HepG2 (cell line): ENCODE data around the gene KDM5B. TPM values are rescaled to one million over a fixed set of nuclear protein-coding genes. Genes with fewer than 3 reads are reported as not detected.

Experiments
- ATAC-seq: fragments of 200-7000 bp; cut with Tn5 transposase; 3 replicates; pipeline ENCODE4 v1.9.1; 2020; ENCODE audit warnings: mild to moderate bottlenecking, moderate library complexity
- BruUV-seq: library from RNA; stranded (reverse); fragments of 400-500 nt; replicated peaks from 2 replicates; lab custom pipeline; 2021; lab: Mats Ljungman, UMichigan
- CTCF ChIA-PET: fragments of 300-600 bp; formaldehyde crosslinking; extraction: SDS; loops from one replicate; lab custom pipeline; 2021; ENCODE audit warnings: low total read pairs, inconsistent platforms, low intra/inter-chr PET ratio; lab: Yijun Ruan, JAX
- POLR2A ChIA-PET: fragments of 350-600 bp; sonication (Branson Sonifier 250); formaldehyde crosslinking; loops from one replicate; lab custom pipeline; 2020; ENCODE audit warnings: antibody characterized with exemption, inconsistent platforms; lab: Yijun Ruan, JAX
- DNase-seq: peaks from one replicate; pipeline ENCODE4 v3.0.0-alpha.2; 2015; ENCODE audit warnings: low spot score
- FAIRE-seq: peaks from 3 replicates; lab custom pipeline; 2011; peaks lifted over from hg19 to GRCh38; lab: Jason Lieb, UNC
- H2AFZ ChIP-seq: one replicate; pipeline ENCODE4 v1.6.1; 2011; ENCODE audit warnings: low read length, inconsistent platforms
- H3K27ac ChIP-seq: fragments of 300-600 bp; 3 replicates; pipeline ENCODE4 v1.8.0; 2011; ENCODE audit warnings: mixed run types, mild to moderate bottlenecking, mixed read lengths, low read length, inconsistent platforms; ENCODE audit not compliant: insufficient read depth; ENCODE audit errors: extremely low read length
- H3K27me3 ChIP-seq, 2 experiments: fragments of 200-600 bp in 1 of 2; 2 replicates in 1 of 2; 3 replicates in 1 of 2; pipeline versions ENCODE4 v1.6.0 to v1.8.0; 2011; ENCODE audit warnings: low read length in 2 of 2, mild to moderate bottlenecking in 2 of 2, moderate library complexity in 2 of 2, inconsistent platforms in 1 of 2; ENCODE audit not compliant: insufficient read depth in 2 of 2, control insufficient read depth in 1 of 2
- H3K36me3 ChIP-seq, 2 experiments: fragments of 200-600 bp in 1 of 2; replicated peaks in 1 of 2; 2 replicates in 1 of 2; 3 replicates in 1 of 2; pipeline versions ENCODE4 v1.5.1 to v1.8.0; 2011; ENCODE audit warnings: low read length in 2 of 2, inconsistent platforms in 1 of 2; ENCODE audit not compliant: insufficient read depth in 2 of 2, control insufficient read depth in 1 of 2
- H3K4me1 ChIP-seq: 2 replicates; pipeline ENCODE4 v1.5.1; 2012; ENCODE audit warnings: low read length, inconsistent platforms; ENCODE audit not compliant: insufficient read depth
- H3K4me2 ChIP-seq: 2 replicates; pipeline ENCODE4 v1.6.0; 2011; ENCODE audit warnings: low read depth, low read length, inconsistent platforms
- H3K4me3 ChIP-seq, 3 experiments: fragments of 200-600 bp in 1 of 3; sonication (generic), shearing (Covaris generic) in 1 of 3; replicated peaks in 1 of 3; 2 replicates each; pipeline ENCODE4 v1.5.1; 2011 to 2016; ENCODE audit warnings: low read length in 3 of 3, inconsistent platforms in 2 of 3, low read depth in 2 of 3, mild to moderate bottlenecking in 2 of 3, control low read depth in 1 of 3, mixed read lengths in 1 of 3; ENCODE audit not compliant: insufficient read depth in 1 of 3
- H3K79me2 ChIP-seq: one replicate; pipeline ENCODE4 v1.6.1; 2011; ENCODE audit warnings: low read length, inconsistent platforms; ENCODE audit not compliant: insufficient read depth
- H3K9ac ChIP-seq: 2 replicates; pipeline ENCODE4 v1.6.0; 2011; ENCODE audit warnings: mild to moderate bottlenecking, low read depth, low read length, inconsistent platforms; ENCODE audit not compliant: insufficient read depth
- H3K9me3 ChIP-seq: 2 replicates; pipeline ENCODE4 v1.5.1; 2012; ENCODE audit warnings: mild to moderate bottlenecking, low read length
- H4K20me1 ChIP-seq: 2 replicates; pipeline ENCODE4 v1.6.0; 2011; ENCODE audit warnings: inconsistent platforms, mild to moderate bottlenecking, low read length, moderate library complexity; ENCODE audit not compliant: insufficient read depth
- E2F1 ChIP-seq: sonication (generic); formaldehyde crosslinking; IDR thresholded peaks from 2 replicates; pipeline ENCODE4 v1.5.0; 2020; ENCODE audit warnings: missing genetic modification reagents
- SRSF9 ChIP-seq: fragments of 200-400 bp; formaldehyde crosslinking; IDR thresholded peaks from 2 replicates; pipeline ENCODE4 v1.6.1; 2018; ENCODE audit warnings: borderline replicate concordance, mild to moderate bottlenecking, low read depth, low read length; ENCODE audit not compliant: insufficient read depth, poor library complexity, severe bottlenecking
- ZFP82 ChIP-seq: sonication (generic); formaldehyde crosslinking; IDR thresholded peaks from 2 replicates; pipeline ENCODE4 v1.5.1; 2020; ENCODE audit warnings: mild to moderate bottlenecking, missing genetic modification reagents, borderline replicate concordance
- ZNF224 ChIP-seq: sonication (generic); formaldehyde crosslinking; IDR thresholded peaks from 2 replicates; pipeline ENCODE4 v1.5.0; 2020; ENCODE audit warnings: mild to moderate bottlenecking, missing genetic modification reagents
- ZNF367 ChIP-seq: sonication (generic); formaldehyde crosslinking; IDR thresholded peaks from 2 replicates; pipeline ENCODE4 v1.4.0; 2020; ENCODE audit warnings: missing genetic modification reagents, borderline replicate concordance
- ZNF503 ChIP-seq: sonication (generic); formaldehyde crosslinking; IDR thresholded peaks from 2 replicates; pipeline ENCODE4 v1.4.0; 2020; ENCODE audit warnings: missing genetic modification reagents
- WGBS: methylation state at CpG from one replicate; pipeline ENCODE4 v1.1.6; 2017; ENCODE audit warnings: low lambda C conversion rate; 5-methylcytosine and 5-hydroxymethylcytosine counted together
- in situ Hi-C: cut with HindIII; loops from 2 replicates; pipeline ENCODE4 v1.10.0; 2017; ENCODE audit warnings: low pct_unique_long_range_greater_than_20kb; ENCODE audit not compliant: extremely low pct_ligation_motif_present
- intact Hi-C: fragments of 100-400 bp; cut with micrococcal nuclease; formaldehyde crosslinking; loops from one replicate; pipeline ENCODE4 v1.10.0; 2022; ENCODE audit not compliant: unreplicated experiment
- polyA plus RNA-seq, 8 experiments: library from polyadenylated mRNA; depleted of rRNA in 3 of 8; stranded (reverse) in 7 of 8; unstranded in 1 of 8; fragments of >200 nt; fragmentation: Illumina TruSeq in 4 of 8; extraction: Trizol in 4 of 8; gene quantifications; 2 replicates each; pipeline versions ENCODE4 v1.2.1 to v1.2.3, GENCODE V29; 2011 to 2016; ENCODE audit warnings: low read depth in 4 of 8, missing spikeins in 1 of 8, mixed read lengths in 1 of 8; ENCODE audit not compliant: insufficient read depth in 1 of 8
- total RNA-seq, 5 experiments: library from RNA; depleted of rRNA; stranded (reverse); fragments of >200 nt; fragmentation: Illumina TruSeq; extraction: Trizol; gene quantifications; 2 replicates each; pipeline ENCODE4 v1.2.3, GENCODE V29; 2016; ENCODE audit warnings: low read depth in 1 of 5
- TF ChIP-seq, protein P1 (sequence below): sonication (generic); formaldehyde crosslinking; IDR thresholded peaks from 2 replicates; pipeline ENCODE4 v1.4.0; 2020; ENCODE audit warnings: missing genetic modification reagents, borderline replicate concordance

The KDM5B gene
- total and polyA plus RNA-seq, 2 of the 13 experiments (the other 11 are each of a cell fraction or from before 2014, with no cell fraction given) = 34.2 to 35.4 TPM

GRCh38 chr1:202798260-202798659, 10.0 kb downstream of the KDM5B start:
- Histone ChIP-seq H3K4me3 (no peak overlapping the region), H4K20me1 (peaks cover 78% of the 10 kb centered on the region), H3K4me1 (peaks cover 6% of the 10 kb centered on the region), H2AFZ (no peak overlapping the region), H3K9me3 (no peaks in the 10 kb centered on the region), H3K9ac (no peak overlapping the region), H3K36me3 (peaks cover 7 to 18% of the 10 kb centered on the region in 2 experiments; a peak in 3 of 5 replicates), H3K27me3 (no peaks in the 10 kb centered on the region), H3K4me2 (no peak overlapping the region), H3K79me2 (peaks cover 87% of the 10 kb centered on the region), H3K27ac (no peak overlapping the region)
- no peak for TF ChIP-seq ZNF367 (CRISPR knock-in tag)
- no peak for TF ChIP-seq ZNF224 (CRISPR knock-in tag)
- TF ChIP-seq ZFP82 (CRISPR knock-in tag) = no peak
- TF ChIP-seq, protein P1, sequence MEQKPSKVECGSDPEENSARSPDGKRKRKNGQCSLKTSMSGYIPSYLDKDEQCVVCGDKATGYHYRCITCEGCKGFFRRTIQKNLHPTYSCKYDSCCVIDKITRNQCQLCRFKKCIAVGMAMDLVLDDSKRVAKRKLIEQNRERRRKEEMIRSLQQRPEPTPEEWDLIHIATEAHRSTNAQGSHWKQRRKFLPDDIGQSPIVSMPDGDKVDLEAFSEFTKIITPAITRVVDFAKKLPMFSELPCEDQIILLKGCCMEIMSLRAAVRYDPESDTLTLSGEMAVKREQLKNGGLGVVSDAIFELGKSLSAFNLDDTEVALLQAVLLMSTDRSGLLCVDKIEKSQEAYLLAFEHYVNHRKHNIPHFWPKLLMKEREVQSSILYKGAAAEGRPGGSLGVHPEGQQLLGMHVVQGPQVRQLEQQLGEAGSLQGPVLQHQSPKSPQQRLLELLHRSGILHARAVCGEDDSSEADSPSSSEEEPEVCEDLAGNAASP = no peak
- TF ChIP-seq ZNF503 = no peak
- no peak for TF ChIP-seq SRSF9
- no peak for TF ChIP-seq E2F1 (CRISPR knock-in tag)
- intact Hi-C loops = no loop called here
- WGBS = 95% methylated on average over 4 of the region's 4 CpGs
- BruUV-seq = no TSS peak
- ATAC-seq (no peak), FAIRE-seq (no peak), DNase-seq (no peak)
- in situ Hi-C loops = no loop called here
- ChIA-PET POLR2A (interaction anchor here (0.9 kb wide), 1 partner anchor 12 kb away, joined by 3 read pairs; the partner anchor contains the start of gene PCAT6), CTCF (no interaction called here)
